Ovary (tissue), 9 donors: ENCODE measurements around the gene RPS6KA4. TPM values are rescaled to one million over a fixed set of nuclear protein-coding genes. Genes with fewer than 3 reads are reported as not detected.

ENCODE experiments used
- DNase-seq, 5 donors: peaks; one replicate each; pipeline ENCODE4 v3.0.0-alpha.2; 2019 to 2020
- H3K27ac ChIP-seq, 2 donors: fragments of 200-600 bp; one replicate each; pipeline versions ENCODE4 v1.5.1 to v1.8.0; 2019 to 2022
- H3K27me3 ChIP-seq: fragments of 200-600 bp; one replicate; pipeline ENCODE4 v1.8.0; 2022
- H3K36me3 ChIP-seq: fragments of 200-600 bp; sonication (generic); one replicate; pipeline ENCODE4 v1.5.1; 2019
- H3K4me1 ChIP-seq: one replicate; pipeline ENCODE4 v1.8.1; 2013; ENCODE audit warnings: mild to moderate bottlenecking, moderate library complexity; ENCODE audit not compliant: insufficient read depth
- H3K4me3 ChIP-seq: fragments of 200-600 bp; sonication (generic); one replicate; pipeline ENCODE4 v1.5.1; 2017
- H3K9me3 ChIP-seq, 2 donors: fragments of 200-600 bp in 1 of 2; sonication (generic) in 1 of 2; one replicate each; pipeline versions ENCODE4 v1.5.1 to v1.8.1; 2013 to 2019; ENCODE audit warnings: mild to moderate bottlenecking in 1 of 2, moderate library complexity in 1 of 2
- EP300 ChIP-seq: sonication (generic); formaldehyde crosslinking; IDR thresholded peaks from one replicate; pipeline ENCODE4 v1.6.1; 2017; ENCODE audit warnings: antibody characterized with exemption
- POLR2A ChIP-seq: fragments of 450-650 bp; IDR thresholded peaks from one replicate; pipeline ENCODE4 v1.6.1; 2017; ENCODE audit warnings: antibody characterized with exemption, mild to moderate bottlenecking, moderate library complexity
- WGBS, 3 donors: extraction: QIAGEN DNeasy Blood & Tissue Kit in 1 of 3; methylation state at CpG; one replicate each; pipeline versions ENCODE4 v1.1.5 to v1.1.7; 2013 to 2017; 5-methylcytosine and 5-hydroxymethylcytosine counted together
- intact Hi-C, 4 donors: fragments of 100-400 bp; cut with DNase I; formaldehyde crosslinking; loops; one replicate each; pipeline versions ENCODE4 v1.11.0 to v1.15.1; 2022 to 2023
- polyA plus RNA-seq, 2 donors: library from polyadenylated mRNA; stranded (reverse); fragments of 200-250 nt in 1 of 2; fragments of 350-450 nt in 1 of 2; fragmentation: Illumina TruSeq in 1 of 2; extraction: RNeasy Lipid Tissue Mini Kit (QIAGEN cat#74804) in 1 of 2; gene quantifications; one replicate each; pipeline ENCODE4 v1.2.3, GENCODE V29; 2013 to 2014
- total RNA-seq, 7 donors: library from RNA; depleted of rRNA in 2 of 7; stranded (reverse); fragments of >200 nt in 2 of 7; fragmentation: NEBNext Ultra II Directional in 3 of 7; extraction: Animal tissue kit (Norgen Biotek cat#: 25700) in 3 of 7; gene quantifications; one replicate each; pipeline versions ENCODE4 v1.1.0 to v1.2.4, GENCODE V29; 2016 to 2023
- TF ChIP-seq, protein P1 (sequence below), 3 donors: fragments of 450-650 bp in 2 of 3; fragments of 200-600 bp in 1 of 3; IDR thresholded peaks; one replicate each; pipeline versions ENCODE4 v1.5.1 to v1.8.0; 2016 to 2022; ENCODE audit warnings: antibody characterized with exemption in 3 of 3, mild to moderate bottlenecking in 1 of 3
- donor health status: DM: no; HTN: no; CAD: no; lungs with moderate emphysema.
- donor health status: DM: no; HTN: no; CAD: no.
- donor health status: Bipolar disorder and iron deficiency.
- donor health status: DM: yes; HTN: yes; CAD: no.
- donor health status: DM: no; HTN: no; CAD: no.
- donor health status: DM: yes; HTN: yes; CAD: no.

RPS6KA4 gene
- total and polyA plus RNA-seq, 9 donors = 4.0 to 31.4 (median 14.9) TPM

DNA sequence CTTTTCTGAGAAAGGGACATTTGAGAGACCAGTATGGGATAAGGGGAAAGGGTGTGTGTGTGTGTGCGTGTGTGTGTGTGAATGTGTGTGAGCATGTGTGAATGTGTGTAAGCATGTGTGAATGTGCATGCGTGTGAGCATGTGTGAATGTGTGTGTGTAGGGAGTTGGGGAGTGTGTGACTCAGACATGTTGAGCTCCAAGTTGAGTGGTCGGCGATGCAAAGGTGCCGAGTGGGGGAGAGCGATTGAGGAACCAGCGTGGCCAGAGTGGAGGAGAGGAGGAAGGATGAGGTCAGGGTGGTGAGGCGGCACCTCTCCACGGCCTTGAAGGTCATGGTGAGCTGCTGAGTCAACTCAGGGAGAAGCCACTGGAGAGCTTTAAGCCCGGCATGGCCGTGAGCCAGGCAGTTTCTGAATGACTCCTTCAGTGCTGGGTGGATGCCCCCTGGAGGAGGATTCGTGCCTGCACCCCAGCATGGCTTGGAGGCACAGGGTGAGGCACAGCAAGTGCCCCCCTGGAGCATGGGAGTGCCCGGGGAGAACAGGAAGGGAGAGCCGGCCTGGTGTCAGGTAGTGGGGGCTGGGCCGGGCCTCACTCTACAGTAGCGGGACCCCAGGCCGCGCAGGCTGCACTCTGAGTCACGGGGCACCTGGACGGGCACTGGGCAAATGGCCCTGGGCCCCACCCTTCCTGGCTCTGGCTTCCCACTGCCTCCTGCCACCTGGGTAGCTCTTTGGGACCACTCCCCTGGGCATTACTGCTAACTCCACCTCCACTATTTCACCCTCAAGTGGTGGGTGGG lies 27.2 kb upstream of the RPS6KA4 start:
- TF ChIP-seq EP300 (no peak), POLR2A (no peak)
- TF ChIP-seq, protein P1, sequence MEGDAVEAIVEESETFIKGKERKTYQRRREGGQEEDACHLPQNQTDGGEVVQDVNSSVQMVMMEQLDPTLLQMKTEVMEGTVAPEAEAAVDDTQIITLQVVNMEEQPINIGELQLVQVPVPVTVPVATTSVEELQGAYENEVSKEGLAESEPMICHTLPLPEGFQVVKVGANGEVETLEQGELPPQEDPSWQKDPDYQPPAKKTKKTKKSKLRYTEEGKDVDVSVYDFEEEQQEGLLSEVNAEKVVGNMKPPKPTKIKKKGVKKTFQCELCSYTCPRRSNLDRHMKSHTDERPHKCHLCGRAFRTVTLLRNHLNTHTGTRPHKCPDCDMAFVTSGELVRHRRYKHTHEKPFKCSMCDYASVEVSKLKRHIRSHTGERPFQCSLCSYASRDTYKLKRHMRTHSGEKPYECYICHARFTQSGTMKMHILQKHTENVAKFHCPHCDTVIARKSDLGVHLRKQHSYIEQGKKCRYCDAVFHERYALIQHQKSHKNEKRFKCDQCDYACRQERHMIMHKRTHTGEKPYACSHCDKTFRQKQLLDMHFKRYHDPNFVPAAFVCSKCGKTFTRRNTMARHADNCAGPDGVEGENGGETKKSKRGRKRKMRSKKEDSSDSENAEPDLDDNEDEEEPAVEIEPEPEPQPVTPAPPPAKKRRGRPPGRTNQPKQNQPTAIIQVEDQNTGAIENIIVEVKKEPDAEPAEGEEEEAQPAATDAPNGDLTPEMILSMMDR (IDR thresholded peaks at IDR 0.05) = peak in 1 of 3 donors; percentile 11
- intact Hi-C loops = no loop called here
- no peaks in the 10 kb centered on the region for H3K36me3 ChIP-seq
- no peaks in the 10 kb centered on the region for H3K9me3 ChIP-seq
- H3K27me3 ChIP-seq = no peaks in the 10 kb centered on the region
- peak in 3 of 5 donors; percentile 53 to 78 (median 68) for DNase-seq
- H3K4me1 ChIP-seq = peaks cover 9% of the 10 kb centered on the region
- WGBS, 3 donors = 30 to 37% (median 31%) methylated on average over 19 to 20 of the region's 20 CpGs
- no peak overlapping the region for H3K27ac ChIP-seq
- no peak overlapping the region for H3K4me3 ChIP-seq

DNA sequence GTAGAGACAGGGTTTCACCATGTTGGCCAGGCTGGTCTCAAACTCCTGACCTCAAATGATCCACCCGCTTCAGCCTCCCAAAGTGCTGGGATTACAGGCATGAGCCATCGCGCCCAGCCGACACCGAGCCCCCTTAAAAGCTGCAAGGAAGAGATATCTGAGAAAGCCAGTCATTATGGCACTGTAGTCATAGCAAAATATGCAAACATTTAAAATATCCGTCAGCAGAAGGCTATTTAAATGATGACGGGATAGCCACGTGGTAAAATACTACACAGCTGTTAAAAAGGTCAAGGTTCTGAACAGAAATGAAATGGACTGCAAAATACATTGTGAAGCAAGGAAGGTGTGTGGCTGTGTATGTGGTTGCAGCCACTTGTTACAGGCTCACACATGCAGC lies 25.4 kb upstream of the RPS6KA4 start:
- intact Hi-C loops = no loop called here
- WGBS, 3 donors = 65 to 77% (median 68%) methylated on average over 8 of the region's 8 CpGs

DNA sequence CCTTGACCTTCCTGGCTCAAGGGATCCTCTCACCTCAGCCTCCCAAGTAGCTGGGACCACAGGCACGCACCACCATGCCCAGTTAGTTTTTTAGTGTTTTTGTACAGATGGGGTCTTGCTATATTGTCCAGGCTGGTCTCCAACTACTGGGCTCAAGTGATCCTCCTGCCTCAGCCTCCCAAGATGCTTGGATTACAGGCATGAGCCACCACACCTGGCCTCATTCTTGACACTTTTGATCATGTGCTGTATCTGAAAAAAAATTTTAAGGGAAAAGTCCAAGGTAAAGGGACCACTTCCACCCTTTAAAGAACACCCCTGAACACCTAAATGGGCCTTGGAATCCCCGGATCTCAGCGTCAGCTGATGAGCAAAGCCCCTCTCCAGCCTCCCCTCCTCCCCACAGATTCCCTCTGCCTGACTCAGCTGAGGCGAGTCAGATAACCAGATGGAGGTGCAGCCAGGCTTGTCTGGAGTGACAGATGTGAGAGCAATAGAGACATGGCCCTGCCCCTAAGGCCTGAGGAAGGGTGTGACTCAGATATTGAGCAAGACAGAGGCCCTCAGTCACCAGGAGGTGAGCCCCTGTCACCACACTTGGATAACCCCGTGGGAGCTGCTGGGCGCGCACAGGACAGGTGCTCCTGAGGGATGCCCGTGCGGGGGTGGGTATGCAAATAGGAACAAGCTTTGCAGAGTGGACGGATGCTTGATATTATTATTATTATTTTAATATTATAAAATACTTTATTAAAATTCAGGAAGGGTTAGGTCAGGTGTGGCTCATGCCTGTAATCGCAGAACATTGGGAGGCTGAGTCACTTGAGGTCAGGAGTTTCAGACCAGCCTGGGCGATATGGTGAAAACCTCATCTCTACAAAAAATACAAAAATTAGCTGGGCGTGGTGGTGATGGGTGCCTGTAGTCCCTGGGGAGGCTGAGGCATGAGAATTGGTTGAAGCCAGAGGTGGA lies 23.9 kb upstream of the RPS6KA4 start:
- H3K9me3 ChIP-seq = no peaks in the 10 kb centered on the region
- no peak overlapping the region for H3K4me3 ChIP-seq
- 52 to 62% (median 59%) methylated on average over 13 of the region's 13 CpGs for WGBS, 3 donors
- peaks cover 3% of the 10 kb centered on the region for H3K4me1 ChIP-seq
- no peak for TF ChIP-seq POLR2A
- TF ChIP-seq EP300 = no peak
- TF ChIP-seq, protein P1 (IDR thresholded peaks at IDR 0.05) = no peak
- no peaks in the 10 kb centered on the region for H3K36me3 ChIP-seq
- DNase-seq = no peak
- no peak overlapping the region for H3K27ac ChIP-seq
- H3K27me3 ChIP-seq = no peaks in the 10 kb centered on the region
- intact Hi-C loops = no loop called here

More for the DNA sequence above, 25.4 kb upstream of the RPS6KA4 start:
- Histone ChIP-seq H3K4me1 (peaks cover 9% of the 10 kb centered on the region), H3K27ac (no peak overlapping the region), H3K4me3 (no peak overlapping the region), H3K27me3 (no peaks in the 10 kb centered on the region), H3K36me3 (no peaks in the 10 kb centered on the region), H3K9me3 (no peaks in the 10 kb centered on the region)
- TF ChIP-seq, protein P1 (IDR thresholded peaks at IDR 0.05) = no peak
- no peak for TF ChIP-seq EP300
- no peak for TF ChIP-seq POLR2A
- no peak for DNase-seq

DNA sequence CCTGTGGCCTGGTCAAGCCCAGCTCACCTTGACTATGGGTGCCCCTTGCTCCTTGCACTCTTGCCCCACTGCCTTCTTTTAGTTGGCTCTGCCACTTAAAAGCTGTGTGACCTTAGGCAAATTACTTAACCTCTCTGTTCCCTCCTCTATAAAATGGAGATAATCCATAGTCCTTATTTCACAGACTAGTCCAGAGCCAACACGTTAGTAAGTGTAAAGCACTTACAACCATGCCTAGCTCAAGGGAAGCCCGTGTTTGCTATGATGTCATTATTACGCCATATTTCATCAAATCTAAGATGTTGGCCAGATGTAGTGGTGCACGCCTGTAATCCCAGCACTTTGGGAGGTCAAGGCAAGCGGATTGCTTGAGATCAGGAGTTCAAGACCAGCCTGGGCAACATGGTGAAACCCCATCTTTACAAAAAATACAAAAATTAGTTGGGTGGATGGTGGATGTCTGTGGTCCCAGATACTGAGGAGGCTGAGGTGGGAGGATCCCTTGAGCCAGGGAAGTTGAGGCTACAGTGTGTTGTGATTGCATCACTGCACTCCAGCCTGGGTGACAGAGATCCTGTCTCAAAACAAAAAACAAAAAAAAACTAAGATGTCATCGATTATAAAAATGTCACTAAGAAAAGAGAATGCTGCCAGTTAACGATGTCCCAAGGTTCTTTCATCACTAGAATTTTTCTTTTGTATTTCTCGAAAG lies 21.3 kb upstream of the RPS6KA4 start:
- TF ChIP-seq POLR2A (no peak), EP300 (no peak)
- TF ChIP-seq, protein P1 (IDR thresholded peaks at IDR 0.05) = no peak
- WGBS, 3 donors = 65 to 72% (median 69%) methylated on average over 8 of the region's 8 CpGs
- Histone ChIP-seq H3K27ac (no peak overlapping the region), H3K27me3 (no peaks in the 10 kb centered on the region), H3K9me3 (no peaks in the 10 kb centered on the region), H3K36me3 (no peaks in the 10 kb centered on the region), H3K4me1 (peaks cover 2% of the 10 kb centered on the region), H3K4me3 (no peak overlapping the region)
- DNase-seq = no peak
- intact Hi-C loops = no loop called here
